Gastrocnemius medialis (tissue), 4 donors: ENCODE measurements around the gene BBS4.

Experiments used
- CTCF ChIP-seq, 5 experiments: fragments of 450-650 bp in 3 of 5; fragments of 200-600 bp in 2 of 5; sonication (generic) in 2 of 5; IDR thresholded peaks in 4 of 5; conservative IDR thresholded peaks in 1 of 5; 1 replicate in 4 of 5; 2 replicates in 1 of 5; pipeline ENCODE4 v1.5.1; 2016 to 2019; ENCODE audit warnings: antibody characterized with exemption in 5 of 5, mild to moderate bottlenecking in 3 of 5, moderate library complexity in 3 of 5
- POLR2A ChIP-seq, 2 donors: fragments of 450-650 bp; IDR thresholded peaks; one replicate each; pipeline ENCODE4 v1.6.1; 2017; ENCODE audit warnings: antibody characterized with exemption in 2 of 2, mild to moderate bottlenecking in 2 of 2, moderate library complexity in 2 of 2

DNA sequence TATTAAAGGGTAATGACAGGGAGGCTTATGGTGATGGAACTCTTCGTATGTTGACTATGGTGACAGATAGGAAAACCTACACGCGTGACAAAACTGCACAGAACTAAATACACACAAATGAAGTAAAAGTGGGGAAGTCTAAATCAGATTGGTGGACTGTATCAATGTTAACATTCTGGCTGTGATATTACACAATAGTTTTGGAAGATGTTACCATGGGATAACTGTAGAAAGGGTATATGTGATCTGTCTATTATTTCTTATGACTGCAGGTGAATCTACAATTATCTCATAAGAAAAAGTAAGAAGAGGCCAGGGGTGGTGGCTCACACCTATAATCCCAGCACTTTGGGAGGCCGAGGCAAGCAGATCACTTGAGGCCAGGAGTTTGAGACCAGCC lies 9.2 kb upstream of the BBS4 start:
- TF ChIP-seq CTCF (IDR thresholded peaks at IDR 0.05 in 4 of 5, conservative IDR thresholded peaks at IDR 0.05 in 1 of 5) (no peak), POLR2A (IDR thresholded peaks at IDR 0.05) (no peak)
